Measurements from ENCODE around the gene SPAM1.

Gene SPAM1

GRCh38 chr7:123972045-123972444 lies 47.0 kb downstream of the SPAM1 start:
- no peak for TF ChIP-seq EZH2phosphoT487 (conservative IDR thresholded peaks at IDR 0.05; ENCODE audit: low read length)
- TF ChIP-seq, protein P1, sequence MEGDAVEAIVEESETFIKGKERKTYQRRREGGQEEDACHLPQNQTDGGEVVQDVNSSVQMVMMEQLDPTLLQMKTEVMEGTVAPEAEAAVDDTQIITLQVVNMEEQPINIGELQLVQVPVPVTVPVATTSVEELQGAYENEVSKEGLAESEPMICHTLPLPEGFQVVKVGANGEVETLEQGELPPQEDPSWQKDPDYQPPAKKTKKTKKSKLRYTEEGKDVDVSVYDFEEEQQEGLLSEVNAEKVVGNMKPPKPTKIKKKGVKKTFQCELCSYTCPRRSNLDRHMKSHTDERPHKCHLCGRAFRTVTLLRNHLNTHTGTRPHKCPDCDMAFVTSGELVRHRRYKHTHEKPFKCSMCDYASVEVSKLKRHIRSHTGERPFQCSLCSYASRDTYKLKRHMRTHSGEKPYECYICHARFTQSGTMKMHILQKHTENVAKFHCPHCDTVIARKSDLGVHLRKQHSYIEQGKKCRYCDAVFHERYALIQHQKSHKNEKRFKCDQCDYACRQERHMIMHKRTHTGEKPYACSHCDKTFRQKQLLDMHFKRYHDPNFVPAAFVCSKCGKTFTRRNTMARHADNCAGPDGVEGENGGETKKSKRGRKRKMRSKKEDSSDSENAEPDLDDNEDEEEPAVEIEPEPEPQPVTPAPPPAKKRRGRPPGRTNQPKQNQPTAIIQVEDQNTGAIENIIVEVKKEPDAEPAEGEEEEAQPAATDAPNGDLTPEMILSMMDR (IDR thresholded peaks at IDR 0.05; ENCODE audit: insufficient read depth, low read length, poor library complexity, severe bottlenecking) = no peak
- H3K27me3 ChIP-seq (ENCODE audit: low read length) = no peaks in the 10 kb centered on the region
- H3K36me3 ChIP-seq (ENCODE audit: low read length) = no peaks in the 10 kb centered on the region
- H3K9me3 ChIP-seq (ENCODE audit: insufficient read depth, low read length) = no peaks in the 10 kb centered on the region
- H3F3A ChIP-seq (ENCODE audit: insufficient read depth) = no peaks in the 10 kb centered on the region
- no peaks in the 10 kb centered on the region for H3K79me2 ChIP-seq (ENCODE audit: insufficient read depth, low read length)
- H3K4me2 ChIP-seq (ENCODE audit: low read depth, low read length, poor library complexity, severe bottlenecking) = no peak overlapping the region
- H3K9ac ChIP-seq (ENCODE audit: low read length) = no peak overlapping the region
- H4K20me1 ChIP-seq (ENCODE audit: low read depth, low read length) = no peaks in the 10 kb centered on the region
- no peak overlapping the region for H3K4me3 ChIP-seq (ENCODE audit: insufficient read depth, low read length, poor library complexity, severe bottlenecking)
- no peak overlapping the region for H3K27ac ChIP-seq (ENCODE audit: low read depth, low read length)
- H2AFZ ChIP-seq (ENCODE audit: low read depth, low read length, severe bottlenecking) = no peak overlapping the region
- no peaks in the 10 kb centered on the region for H3K9me2 ChIP-seq (replicated peaks; ENCODE audit: insufficient read depth, low read length)

GRCh38 chr7:123972831-123973230 lies 47.8 kb downstream of the SPAM1 start:
- no peaks in the 10 kb centered on the region for H3K9me3 ChIP-seq (ENCODE audit: insufficient read depth, low read length)
- H3K4me3 ChIP-seq (ENCODE audit: insufficient read depth, low read length, poor library complexity, severe bottlenecking) = no peak overlapping the region
- no peak overlapping the region for H3K4me2 ChIP-seq (ENCODE audit: low read depth, low read length, poor library complexity, severe bottlenecking)
- no peak overlapping the region for H2AFZ ChIP-seq (ENCODE audit: low read depth, low read length, severe bottlenecking)
- H3K79me2 ChIP-seq (ENCODE audit: insufficient read depth, low read length) = no peaks in the 10 kb centered on the region
- H4K20me1 ChIP-seq (ENCODE audit: low read depth, low read length) = no peaks in the 10 kb centered on the region
- H3K27me3 ChIP-seq (ENCODE audit: low read length) = no peaks in the 10 kb centered on the region
- H3F3A ChIP-seq (ENCODE audit: insufficient read depth) = no peaks in the 10 kb centered on the region
- H3K36me3 ChIP-seq (ENCODE audit: low read length) = no peaks in the 10 kb centered on the region
- H3K9ac ChIP-seq (ENCODE audit: low read length) = no peak overlapping the region
- TF ChIP-seq EZH2phosphoT487 (conservative IDR thresholded peaks at IDR 0.05; ENCODE audit: low read length) = no peak
- TF ChIP-seq, protein P1 (IDR thresholded peaks at IDR 0.05; ENCODE audit: insufficient read depth, low read length, poor library complexity, severe bottlenecking) = no peak
- no peaks in the 10 kb centered on the region for H3K9me2 ChIP-seq (replicated peaks; ENCODE audit: insufficient read depth, low read length)
- H3K27ac ChIP-seq (ENCODE audit: low read depth, low read length) = no peak overlapping the region

GRCh38 chr7:123974326-123974908 lies 49.4 kb downstream of the SPAM1 start:
- Histone ChIP-seq H3K9me3 (ENCODE audit: insufficient read depth, low read length) (no peaks in the 10 kb centered on the region), H3K27ac (ENCODE audit: low read depth, low read length) (no peak overlapping the region), H4K20me1 (ENCODE audit: low read depth, low read length) (no peaks in the 10 kb centered on the region), H3K4me2 (ENCODE audit: low read depth, low read length, poor library complexity, severe bottlenecking) (no peak overlapping the region), H3K36me3 (ENCODE audit: low read length) (no peaks in the 10 kb centered on the region), H3F3A (ENCODE audit: insufficient read depth) (no peaks in the 10 kb centered on the region), H3K27me3 (ENCODE audit: low read length) (no peaks in the 10 kb centered on the region), H2AFZ (ENCODE audit: low read depth, low read length, severe bottlenecking) (no peak overlapping the region), H3K9me2 (replicated peaks; ENCODE audit: insufficient read depth, low read length) (no peaks in the 10 kb centered on the region), H3K9ac (ENCODE audit: low read length) (no peak overlapping the region), H3K4me3 (ENCODE audit: insufficient read depth, low read length, poor library complexity, severe bottlenecking) (no peak overlapping the region), H3K79me2 (ENCODE audit: insufficient read depth, low read length) (no peaks in the 10 kb centered on the region)
- TF ChIP-seq, protein P1 (IDR thresholded peaks at IDR 0.05; ENCODE audit: insufficient read depth, low read length, poor library complexity, severe bottlenecking) = no peak
- TF ChIP-seq EZH2phosphoT487 (conservative IDR thresholded peaks at IDR 0.05; ENCODE audit: low read length) = no peak

All from SU-DHL-6 (cell line).